ENCODE data around the gene ITGA8. TPM values are rescaled to one million over a fixed set of nuclear protein-coding genes. Genes with fewer than 3 reads are reported as not detected.

ITGA8 gene
- total RNA-seq, 1 experiment from 2014 or later: 0.02 TPM

- H2AFZ ChIP-seq (ENCODE audit: low read depth, low read length, poor library complexity, severe bottlenecking): no peak overlapping the region
- no peak for DNase-seq (ENCODE audit: low read depth, low spot score)
- no peaks in the 10 kb centered on the region for H3K4me1 ChIP-seq (ENCODE audit: control insufficient read depth in 1 of 2, insufficient read depth in 2 of 2, low read length in 2 of 2)
- H3K36me3 ChIP-seq (ENCODE audit: control insufficient read depth in 1 of 2, insufficient read depth in 2 of 2, low read length in 2 of 2): no peaks in the 10 kb centered on the region
- H3K9me2 ChIP-seq (ENCODE audit: insufficient read depth): no peaks in the 10 kb centered on the region
- H3K27me3 ChIP-seq (ENCODE audit: insufficient read depth, low read length): peaks cover 17% of the 10 kb centered on the region; the same call in 1 of the 2 replicates
- no peak overlapping the region for H3K9ac ChIP-seq (ENCODE audit: low read length)
- H3K79me2 ChIP-seq (ENCODE audit: insufficient read depth, low read length): no peaks in the 10 kb centered on the region
- POLR2A ChIA-PET: no interaction called here
- CTCF ChIA-PET: no interaction called here
- no peak overlapping the region for H3K4me3 ChIP-seq (replicated peaks in 1 of 2; ENCODE audit: low read depth in 1 of 2, low read length in 2 of 2)
- ATAC-seq: no peak
- no peaks in the 10 kb centered on the region for H3K9me3 ChIP-seq (ENCODE audit: control insufficient read depth in 1 of 2, insufficient read depth in 1 of 2, low read depth in 1 of 2, low read length in 2 of 2)
- H3K27ac ChIP-seq (ENCODE audit: low read depth, low read length): no peak overlapping the region
- RAD21 ChIA-PET (ENCODE audit: low non-redundant PET in 1 of 2, low total read pairs in 2 of 2, uncharacterized antibody in 2 of 2, unreplicated experiment in 2 of 2): no interaction called here
- TF ChIP-seq MAX (IDR thresholded peaks at IDR 0.05): no peak
- no peak for TF ChIP-seq EZH2phosphoT487 (IDR thresholded peaks at IDR 0.05; ENCODE audit: borderline replicate concordance)
- no peak for TF ChIP-seq CTCF (IDR thresholded peaks at IDR 0.05 in 2 of 3, conservative IDR thresholded peaks at IDR 0.05 in 1 of 3; ENCODE audit: borderline replicate concordance in 1 of 3, insufficient read depth in 1 of 3, low read depth in 2 of 3, low read length in 2 of 3)
- TF ChIP-seq ELF1 (IDR thresholded peaks at IDR 0.05; ENCODE audit: borderline replicate concordance, low read depth): no peak
- TF ChIP-seq REST (IDR thresholded peaks at IDR 0.05; ENCODE audit: low read depth): no peak
- intact Hi-C loops (cut with micrococcal nuclease): no loop called here
- no peaks in the 10 kb centered on the region for H4K20me1 ChIP-seq (ENCODE audit: insufficient read depth)
- no TSS peak for BruUV-seq (replicated peaks)
- H3K4me2 ChIP-seq (ENCODE audit: low read length): no peak overlapping the region
These were observed 35.2 kb upstream of the ITGA8 start for GRCh38 chr10:15754937-15755336.
